H1 (cell line): ENCODE measurements around the gene SLC30A7. TPM values are rescaled to one million over a fixed set of nuclear protein-coding genes. Genes with fewer than 3 reads are reported as not detected.
"Not testable (repeated sequence)": the region's sequence is repeated elsewhere in the genome, so short reads cannot be mapped to it uniquely, and the experiment has no call there.

Experiments used
- CTCF ChIA-PET: fragments of 300-600 bp; sonication (Branson Sonifier 250); formaldehyde crosslinking; loops from one replicate; lab custom pipeline; 2021; ENCODE audit not compliant: partially characterized antibody; lab: Charles Lee
- POLR2A ChIA-PET: fragments of 300-600 bp; sonication (Branson Sonifier 250); formaldehyde crosslinking; loops from one replicate; lab custom pipeline; 2021; ENCODE audit warnings: inconsistent platforms; ENCODE audit not compliant: partially characterized antibody; lab: Charles Lee
- DNase-seq, 2 experiments: peaks; one replicate each; pipeline versions ENCODE4 v3.0.0 to v3.0.0-alpha.2; 2010 to 2022; ENCODE audit warnings: low spot score in 2 of 2, low read depth in 1 of 2, mixed read lengths in 1 of 2
- FAIRE-seq: peaks from 2 replicates; lab custom pipeline; 2011; peaks lifted over from hg19 to GRCh38; lab: Jason Lieb, UNC
- H2AFZ ChIP-seq: 2 replicates; pipeline ENCODE4 v1.8.1; 2012; ENCODE audit warnings: low read length, inconsistent platforms
- H2AK5ac ChIP-seq: 2 replicates; pipeline ENCODE4 v1.6.1; 2013; ENCODE audit warnings: low read depth, low read length
- H2BK120ac ChIP-seq: replicated peaks from 2 replicates; pipeline ENCODE3; 2013; ENCODE audit warnings: low read depth, low read length, inconsistent platforms
- H2BK12ac ChIP-seq: 2 replicates; pipeline ENCODE4 v1.6.1; 2013; ENCODE audit warnings: low read depth, low read length
- H2BK15ac ChIP-seq: 2 replicates; pipeline ENCODE4 v1.6.1; 2013; ENCODE audit warnings: low read length
- H2BK20ac ChIP-seq: 2 replicates; pipeline ENCODE4 v1.6.1; 2013; ENCODE audit warnings: low read length
- H2BK5ac ChIP-seq: 2 replicates; pipeline ENCODE4 v1.6.1; 2013; ENCODE audit warnings: low read depth, low read length
- H3K14ac ChIP-seq: 2 replicates; pipeline ENCODE4 v1.6.1; 2013; ENCODE audit warnings: inconsistent platforms; ENCODE audit not compliant: insufficient read length
- H3K18ac ChIP-seq: 2 replicates; pipeline ENCODE4 v1.6.1; 2013; ENCODE audit warnings: low read length; ENCODE audit errors: extremely low read depth
- H3K23ac ChIP-seq: 2 replicates; pipeline ENCODE4 v1.6.1; 2013; ENCODE audit warnings: inconsistent platforms; ENCODE audit not compliant: insufficient read length
- H3K23me2 ChIP-seq: 2 replicates; pipeline ENCODE4 v1.6.1; 2013; ENCODE audit warnings: low read depth, low read length
- H3K27ac ChIP-seq: 2 replicates; pipeline ENCODE4 v1.6.1; 2011; ENCODE audit warnings: low read depth, low read length, inconsistent platforms
- H3K27me3 ChIP-seq, 4 experiments: replicated peaks in 1 of 4; 1 replicate in 1 of 4; 2 replicates in 3 of 4; pipeline versions ENCODE4 v1.6.1 to v1.8.1; 2011 to 2013; ENCODE audit warnings: low read length in 3 of 4, mild to moderate bottlenecking in 3 of 4, inconsistent platforms in 2 of 4, mixed read lengths in 2 of 4, moderate library complexity in 1 of 4; ENCODE audit not compliant: control insufficient read depth in 3 of 4, insufficient read depth in 3 of 4; ENCODE audit errors: extremely low read depth in 1 of 4
- H3K36me3 ChIP-seq, 4 experiments: 2 replicates each; pipeline versions ENCODE4 v1.6.1 to v1.8.1; 2011 to 2013; ENCODE audit warnings: mild to moderate bottlenecking in 4 of 4, low read length in 3 of 4, moderate library complexity in 2 of 4, control low read depth in 1 of 4, inconsistent platforms in 1 of 4; ENCODE audit not compliant: insufficient read depth in 4 of 4, control insufficient read depth in 2 of 4
- H3K4ac ChIP-seq: replicated peaks from 2 replicates; pipeline ENCODE3; 2013; ENCODE audit warnings: low read length, low read depth, mixed read lengths, inconsistent platforms; ENCODE audit not compliant: insufficient read length
- H3K4me1 ChIP-seq, 4 experiments: replicated peaks in 1 of 4; 1 replicate in 1 of 4; 2 replicates in 3 of 4; pipeline versions ENCODE4 v1.6.1 to v1.8.1; 2011 to 2013; ENCODE audit warnings: low read length in 3 of 4, inconsistent platforms in 2 of 4, mixed read lengths in 1 of 4; ENCODE audit not compliant: insufficient read depth in 4 of 4, control insufficient read depth in 3 of 4
- H3K4me2 ChIP-seq, 2 experiments: 2 replicates each; pipeline versions ENCODE4 v1.6.1 to v1.8.1; 2011 to 2013; ENCODE audit warnings: low read depth in 2 of 2, low read length in 2 of 2, control low read depth in 1 of 2, inconsistent platforms in 1 of 2, mild to moderate bottlenecking in 1 of 2; ENCODE audit not compliant: insufficient read depth in 1 of 2
- H3K4me3 ChIP-seq, 4 experiments: fragments of 200-600, 300-600 bp in 1 of 4; sonication (generic), shearing (Covaris generic), sonication (Bioruptor Twin) in 1 of 4; 2 replicates each; pipeline versions ENCODE4 v1.5.1 to v1.8.1; 2011 to 2016; ENCODE audit warnings: low read length in 4 of 4, low read depth in 3 of 4, control low read depth in 2 of 4, inconsistent platforms in 2 of 4, mild to moderate bottlenecking in 2 of 4, mixed read lengths in 1 of 4, moderate library complexity in 1 of 4; ENCODE audit not compliant: insufficient read depth in 2 of 4; ENCODE audit errors: extremely low read depth in 1 of 4
- H3K56ac ChIP-seq: replicated peaks from 2 replicates; pipeline ENCODE3; 2013; ENCODE audit warnings: low read depth, mild to moderate bottlenecking, mixed read lengths, low read length, inconsistent platforms; ENCODE audit not compliant: insufficient read length
- H3K79me1 ChIP-seq: 2 replicates; pipeline ENCODE4 v1.6.1; 2013; ENCODE audit warnings: low read depth, low read length, control low read depth
- H3K79me2 ChIP-seq, 2 experiments: 2 replicates each; pipeline versions ENCODE4 v1.6.1 to v1.8.1; 2012 to 2013; ENCODE audit warnings: low read length in 2 of 2, mild to moderate bottlenecking in 2 of 2, inconsistent platforms in 1 of 2; ENCODE audit not compliant: insufficient read depth in 2 of 2, control insufficient read depth in 1 of 2
- H3K9ac ChIP-seq, 4 experiments: replicated peaks in 1 of 4; 1 replicate in 1 of 4; 2 replicates in 3 of 4; pipeline versions ENCODE4 v1.6.1 to v1.8.1; 2011 to 2013; ENCODE audit warnings: low read depth in 3 of 4, low read length in 3 of 4, control low read depth in 2 of 4, mild to moderate bottlenecking in 2 of 4, moderate library complexity in 2 of 4, inconsistent platforms in 1 of 4; ENCODE audit errors: extremely low read depth in 1 of 4
- H3K9me3 ChIP-seq, 2 experiments: 2 replicates each; pipeline versions ENCODE4 v1.6.1 to v1.8.1; 2012 to 2013; ENCODE audit warnings: mild to moderate bottlenecking in 2 of 2, moderate library complexity in 2 of 2, control low read depth in 1 of 2, inconsistent platforms in 1 of 2, low read depth in 1 of 2, low read length in 1 of 2, mixed read lengths in 1 of 2; ENCODE audit not compliant: insufficient read depth in 2 of 2
- H4K20me1 ChIP-seq, 2 experiments: replicated peaks in 1 of 2; 2 replicates each; pipeline versions ENCODE3 to v1.8.1; 2011 to 2013; ENCODE audit warnings: inconsistent platforms in 2 of 2, low read length in 2 of 2, mild to moderate bottlenecking in 1 of 2; ENCODE audit not compliant: insufficient read depth in 2 of 2, control insufficient read depth in 1 of 2
- H4K5ac ChIP-seq: 2 replicates; pipeline ENCODE4 v1.6.1; 2013; ENCODE audit warnings: low read length, low read depth, mixed read lengths, inconsistent platforms; ENCODE audit not compliant: insufficient read length
- H4K8ac ChIP-seq: 2 replicates; pipeline ENCODE4 v1.8.0; 2013; ENCODE audit warnings: mild to moderate bottlenecking, moderate library complexity, low read length, inconsistent platforms; ENCODE audit not compliant: insufficient read depth; ENCODE audit errors: extremely low read depth
- H4K91ac ChIP-seq: replicated peaks from 2 replicates; pipeline ENCODE3; 2013; ENCODE audit warnings: low read length, mixed read lengths, inconsistent platforms; ENCODE audit not compliant: insufficient read length
- WGBS, 2 experiments: shearing (Covaris generic) in 1 of 2; methylation state at CpG; one replicate each; pipeline versions ENCODE4 v1.1.6 to v1.1.7; 2013 to 2015; ENCODE audit warnings: low lambda C conversion rate in 2 of 2, mixed read lengths in 2 of 2, inconsistent platforms in 1 of 2, low coverage in 1 of 2, missing lambda C conversion rate in 1 of 2; ENCODE audit not compliant: insufficient replicate concordance in 2 of 2, insufficient coverage in 1 of 2, insufficient read length in 1 of 2; ENCODE audit errors: extremely low coverage in 1 of 2, missing lambda C conversion rate in 1 of 2; 5-methylcytosine and 5-hydroxymethylcytosine counted together
- polyA plus RNA-seq, 7 experiments: library from polyadenylated mRNA; depleted of rRNA in 3 of 7; stranded (reverse) in 5 of 7; unstranded in 2 of 7; fragments of >200 nt in 5 of 7; fragments of 200-250 nt in 2 of 7; gene quantifications; 1 replicate in 5 of 7; 2 replicates in 1 of 7; 4 replicates in 1 of 7; pipeline versions ENCODE4 v1.2.1 to v1.2.3, GENCODE V29; 2011 to 2013; ENCODE audit warnings: missing spikeins in 2 of 7, mixed read lengths in 2 of 7
- total RNA-seq: library from RNA; stranded (reverse); fragmentation: NEBNext Ultra II Directional; extraction: Animal tissue kit (Norgen Biotek cat#: 25700); gene quantifications from 2 replicates; pipeline ENCODE4 v1.2.1, GENCODE V29; 2021

Gene SLC30A7
- total and polyA plus RNA-seq, 2 of the 8 experiments (the other 6 are each of a cell fraction or from before 2014, with no cell fraction given): 5.5 to 22.1 TPM

- H3K36me3 ChIP-seq, H3K27ac ChIP-seq, H2BK5ac ChIP-seq, H3K56ac ChIP-seq, DNase-seq, H3K23ac ChIP-seq, H3K4me3 ChIP-seq, POLR2A ChIA-PET, H4K5ac ChIP-seq, H3K9ac ChIP-seq, H3K23me2 ChIP-seq, H3K4ac ChIP-seq, H3K14ac ChIP-seq, H4K91ac ChIP-seq, H2AFZ ChIP-seq, CTCF ChIA-PET, H2AK5ac ChIP-seq, H2BK12ac ChIP-seq, H2BK20ac ChIP-seq, H3K79me2 ChIP-seq, H3K4me2 ChIP-seq, H2BK120ac ChIP-seq, H2BK15ac ChIP-seq, H4K20me1 ChIP-seq, FAIRE-seq, H3K79me1 ChIP-seq, H3K9me3 ChIP-seq, H3K27me3 ChIP-seq, H3K18ac ChIP-seq, H4K8ac ChIP-seq: not testable (repeated sequence)
- 91% methylated on average over 3 of the region's 3 CpGs; no CpG with 5 or more reads in 1 of the 2 experiments for WGBS, 2 experiments
- H3K4me1 ChIP-seq: peaks cover 9 to 25% (median 18%) of the 10 kb centered on the region in 4 experiments
Measured at GRCh38 chr1:100947816-100948215, 51.9 kb downstream of the SLC30A7 start.
